Prostate gland (tissue), 2 donors: ENCODE measurements around the gene CRB1. TPM values are rescaled to one million over a fixed set of nuclear protein-coding genes. Genes with fewer than 3 reads are reported as not detected.

Source experiments
- DNase-seq: peaks from one replicate; pipeline ENCODE4 v3.0.0-alpha.2; 2019; ENCODE audit warnings: low spot score
- H3K27ac ChIP-seq, 2 donors: fragments of 200-600 bp; sonication (generic); 2 replicates each; pipeline ENCODE4 v1.5.1; 2017 to 2019
- H3K27me3 ChIP-seq: fragments of 200-600 bp; sonication (generic); replicated peaks from 2 replicates; pipeline ENCODE4 v1.5.1; 2019; ENCODE audit not compliant: insufficient read depth
- H3K36me3 ChIP-seq, 2 donors: fragments of 200-600 bp; sonication (generic); 1 replicate in 1 of 2; 2 replicates in 1 of 2; pipeline versions ENCODE4 v1.5.1 to v1.8.1; 2017 to 2019
- H3K4me1 ChIP-seq: fragments of 200-600 bp; sonication (generic); replicated peaks from 2 replicates; pipeline ENCODE4 v1.5.1; 2019
- H3K4me3 ChIP-seq, 2 donors: fragments of 200-600 bp; sonication (generic); 2 replicates each; pipeline ENCODE4 v1.5.1; 2017 to 2019
- H3K9me3 ChIP-seq: fragments of 200-600 bp; sonication (generic); 2 replicates; pipeline ENCODE4 v1.5.1; 2017
- CTCF ChIP-seq, 4 experiments: fragments of 200-600 bp in 2 of 4; fragments of 450-650 bp in 2 of 4; sonication (generic) in 2 of 4; IDR thresholded peaks; 1 replicate in 3 of 4; 2 replicates in 1 of 4; pipeline ENCODE4 v1.5.1; 2016 to 2019; ENCODE audit warnings: antibody characterized with exemption in 4 of 4, mild to moderate bottlenecking in 2 of 4, moderate library complexity in 2 of 4
- POLR2A ChIP-seq: fragments of 450-650 bp; IDR thresholded peaks from one replicate; pipeline ENCODE4 v1.6.1; 2016; ENCODE audit warnings: antibody characterized with exemption, mild to moderate bottlenecking
- POLR2AphosphoS5 ChIP-seq: sonication (generic); formaldehyde crosslinking; IDR thresholded peaks from one replicate; pipeline ENCODE4 v1.6.1; 2017; ENCODE audit warnings: antibody characterized with exemption
- WGBS: methylation state at CpG from one replicate; pipeline ENCODE4 v1.1.5; 2018; 5-methylcytosine and 5-hydroxymethylcytosine counted together
- intact Hi-C: fragments of 100-400 bp; cut with DNase I; formaldehyde crosslinking; loops from one replicate; pipeline ENCODE4 v1.14.2; 2022
- total RNA-seq, 2 donors: library from RNA; depleted of rRNA; stranded (reverse); fragments of >200 nt; gene quantifications; one replicate each; pipeline ENCODE4 v1.1.0, GENCODE V29; 2016

CRB1 gene
- total RNA-seq, 2 donors from 2014 or later, result 0.32 to 1.0 TPM

- TF ChIP-seq CTCF (IDR thresholded peaks at IDR 0.05) (no peak), POLR2A (no peak), POLR2AphosphoS5 (no peak)
- Histone ChIP-seq H3K36me3 (no peaks in the 10 kb centered on the region), H3K4me1 (no peaks in the 10 kb centered on the region), H3K9me3 (no peaks in the 10 kb centered on the region), H3K27ac (no peak overlapping the region), H3K27me3 (no peaks in the 10 kb centered on the region), H3K4me3 (no peak overlapping the region)
- no peak for DNase-seq
- 85% methylated on average over 2 of the region's 2 CpGs for WGBS
- intact Hi-C loops, result no loop called here
Measured at GRCh38 chr1:197336571-197336970, 68.5 kb downstream of the CRB1 start.

- intact Hi-C loops, result no loop called here
- DNase-seq, result no peak
- Histone ChIP-seq H3K27me3 (no peaks in the 10 kb centered on the region), H3K36me3 (no peaks in the 10 kb centered on the region), H3K9me3 (no peaks in the 10 kb centered on the region), H3K4me1 (no peaks in the 10 kb centered on the region), H3K27ac (no peak overlapping the region), H3K4me3 (no peak overlapping the region)
- TF ChIP-seq POLR2AphosphoS5 (no peak), POLR2A (no peak), CTCF (IDR thresholded peaks at IDR 0.05) (no peak)
- 73% methylated on average over 9 of the region's 9 CpGs for WGBS
Measured at GRCh38 chr1:197339106-197340060, 71.3 kb downstream of the CRB1 start.

GRCh38 chr1:197341626-197342025, 73.6 kb downstream of the CRB1 start:
- DNase-seq, result no peak
- WGBS, result 91% methylated on average over 1 of the region's 1 CpG
- Histone ChIP-seq H3K36me3 (no peaks in the 10 kb centered on the region), H3K4me1 (no peaks in the 10 kb centered on the region), H3K27ac (no peak overlapping the region), H3K27me3 (no peaks in the 10 kb centered on the region), H3K9me3 (no peaks in the 10 kb centered on the region), H3K4me3 (no peak overlapping the region)
- intact Hi-C loops, result no loop called here
- no peak for TF ChIP-seq POLR2A
- no peak for TF ChIP-seq CTCF (IDR thresholded peaks at IDR 0.05)
- no peak for TF ChIP-seq POLR2AphosphoS5

- intact Hi-C loops, result no loop called here
- Histone ChIP-seq H3K4me3 (no peak overlapping the region), H3K27ac (no peak overlapping the region), H3K36me3 (no peaks in the 10 kb centered on the region), H3K4me1 (no peaks in the 10 kb centered on the region), H3K27me3 (no peaks in the 10 kb centered on the region), H3K9me3 (no peaks in the 10 kb centered on the region)
- TF ChIP-seq POLR2A (no peak), POLR2AphosphoS5 (no peak), CTCF (IDR thresholded peaks at IDR 0.05) (no peak)
- no peak for DNase-seq
- 65% methylated on average over 3 of the region's 3 CpGs for WGBS
Measured at GRCh38 chr1:197342044-197342565, 74.1 kb downstream of the CRB1 start.

GRCh38 chr1:197342669-197343068, 74.6 kb downstream of the CRB1 start:
- DNase-seq, result no peak
- 18% methylated on average over 2 of the region's 2 CpGs for WGBS

More at GRCh38 chr1:197342669-197343068, 74.6 kb downstream of the CRB1 start:
- Histone ChIP-seq H3K4me3 (no peak overlapping the region), H3K9me3 (no peaks in the 10 kb centered on the region), H3K36me3 (no peaks in the 10 kb centered on the region), H3K27ac (no peak overlapping the region), H3K27me3 (no peaks in the 10 kb centered on the region), H3K4me1 (no peaks in the 10 kb centered on the region)
- intact Hi-C loops, result no loop called here
- TF ChIP-seq POLR2A (no peak), CTCF (IDR thresholded peaks at IDR 0.05) (no peak), POLR2AphosphoS5 (no peak)
